ENCODE results near the gene PARN.

Gene PARN

GRCh38 chr16:14487579-14487978 lies 142.5 kb downstream of the PARN start:
- H3K36me3 ChIP-seq (ENCODE audit: control insufficient read depth in 2 of 2, insufficient read depth in 2 of 2, low read length in 2 of 2): no peaks in the 10 kb centered on the region
- no peaks in the 10 kb centered on the region for H3K9me3 ChIP-seq (ENCODE audit: control insufficient read depth in 2 of 2, low read length in 2 of 2)
- H3K27me3 ChIP-seq (ENCODE audit: control insufficient read depth in 1 of 2, insufficient read depth in 2 of 2, low read length in 2 of 2): no peaks in the 10 kb centered on the region
- peaks cover 13% of the 10 kb centered on the region for H3K4me1 ChIP-seq (ENCODE audit: control insufficient read depth, insufficient read depth, low read length)
- no peak overlapping the region for H3K9ac ChIP-seq (ENCODE audit: low read length in 2 of 2)
- H3K27ac ChIP-seq (ENCODE audit: low read length): no peak overlapping the region
- H3K4me3 ChIP-seq (ENCODE audit: low read length in 2 of 2): peak overlapping the region in 1 of 2 donors; percentile 68

- H3K4me3 ChIP-seq (ENCODE audit: low read length in 2 of 2): peak overlapping the region; percentile 68 to 74
These were observed 143.3 kb downstream of the PARN start for GRCh38 chr16:14486520-14487303.

GRCh38 chr16:14485811-14486519 lies 144.1 kb downstream of the PARN start:
- H3K9ac ChIP-seq (ENCODE audit: low read length in 2 of 2): peak overlapping the region in 1 of 2 donors; percentile 13
- H3K4me3 ChIP-seq (ENCODE audit: low read length in 2 of 2): peak overlapping the region in 1 of 2 donors; percentile 68
- no peaks in the 10 kb centered on the region for H3K27me3 ChIP-seq (ENCODE audit: control insufficient read depth in 1 of 2, insufficient read depth in 2 of 2, low read length in 2 of 2)
- peaks cover 0 to 6% of the 10 kb centered on the region in 2 donors for H3K36me3 ChIP-seq (ENCODE audit: control insufficient read depth in 2 of 2, insufficient read depth in 2 of 2, low read length in 2 of 2)
- peaks cover 13% of the 10 kb centered on the region for H3K4me1 ChIP-seq (ENCODE audit: control insufficient read depth, insufficient read depth, low read length)
- H3K27ac ChIP-seq (ENCODE audit: low read length): peak overlapping the region; percentile 62
- no peaks in the 10 kb centered on the region for H3K9me3 ChIP-seq (ENCODE audit: control insufficient read depth in 2 of 2, low read length in 2 of 2)

More at GRCh38 chr16:14486520-14487303, 143.3 kb downstream of the PARN start:
- Histone ChIP-seq H3K27me3 (ENCODE audit: control insufficient read depth in 1 of 2, insufficient read depth in 2 of 2, low read length in 2 of 2) (no peaks in the 10 kb centered on the region), H3K4me1 (ENCODE audit: control insufficient read depth, insufficient read depth, low read length) (peaks cover 13% of the 10 kb centered on the region), H3K9ac (ENCODE audit: low read length in 2 of 2) (peak overlapping the region; percentile 42 to 54), H3K36me3 (ENCODE audit: control insufficient read depth in 2 of 2, insufficient read depth in 2 of 2, low read length in 2 of 2) (peaks cover 0 to 4% of the 10 kb centered on the region in 2 donors), H3K27ac (ENCODE audit: low read length) (peak overlapping the region; percentile 62), H3K9me3 (ENCODE audit: control insufficient read depth in 2 of 2, low read length in 2 of 2) (no peaks in the 10 kb centered on the region)

GRCh38 chr16:14485121-14485551 lies 144.9 kb downstream of the PARN start:
- Histone ChIP-seq H3K4me1 (ENCODE audit: control insufficient read depth, insufficient read depth, low read length) (peaks cover 13% of the 10 kb centered on the region), H3K9ac (ENCODE audit: low read length in 2 of 2) (no peak overlapping the region), H3K36me3 (ENCODE audit: control insufficient read depth in 2 of 2, insufficient read depth in 2 of 2, low read length in 2 of 2) (peaks cover 0 to 6% of the 10 kb centered on the region in 2 donors), H3K9me3 (ENCODE audit: control insufficient read depth in 2 of 2, low read length in 2 of 2) (no peaks in the 10 kb centered on the region), H3K27ac (ENCODE audit: low read length) (no peak overlapping the region), H3K4me3 (ENCODE audit: low read length in 2 of 2) (no peak overlapping the region), H3K27me3 (ENCODE audit: control insufficient read depth in 1 of 2, insufficient read depth in 2 of 2, low read length in 2 of 2) (no peaks in the 10 kb centered on the region)

- Histone ChIP-seq H3K27me3 (ENCODE audit: control insufficient read depth in 1 of 2, insufficient read depth in 2 of 2, low read length in 2 of 2) (no peaks in the 10 kb centered on the region), H3K27ac (ENCODE audit: low read length) (no peak overlapping the region), H3K4me3 (ENCODE audit: low read length in 2 of 2) (no peak overlapping the region), H3K9me3 (ENCODE audit: control insufficient read depth in 2 of 2, low read length in 2 of 2) (no peaks in the 10 kb centered on the region), H3K36me3 (ENCODE audit: control insufficient read depth in 2 of 2, insufficient read depth in 2 of 2, low read length in 2 of 2) (peaks cover 0 to 6% of the 10 kb centered on the region in 2 donors), H3K4me1 (ENCODE audit: control insufficient read depth, insufficient read depth, low read length) (peaks cover 13% of the 10 kb centered on the region), H3K9ac (ENCODE audit: low read length in 2 of 2) (no peak overlapping the region)
These were observed 146.2 kb downstream of the PARN start for GRCh38 chr16:14483819-14484385.

- H3K27ac ChIP-seq (ENCODE audit: low read length): no peak overlapping the region
- no peak overlapping the region for H3K9ac ChIP-seq (ENCODE audit: low read length in 2 of 2)
- no peaks in the 10 kb centered on the region for H3K4me1 ChIP-seq (ENCODE audit: control insufficient read depth, insufficient read depth, low read length)
These were observed 153.9 kb downstream of the PARN start for GRCh38 chr16:14476183-14476582.

GRCh38 chr16:14475370-14476139 lies 154.5 kb downstream of the PARN start:
- Histone ChIP-seq H3K4me3 (ENCODE audit: low read length in 2 of 2) (no peak overlapping the region), H3K4me1 (ENCODE audit: control insufficient read depth, insufficient read depth, low read length) (no peaks in the 10 kb centered on the region), H3K9ac (ENCODE audit: low read length in 2 of 2) (no peak overlapping the region), H3K9me3 (ENCODE audit: control insufficient read depth in 2 of 2, low read length in 2 of 2) (no peaks in the 10 kb centered on the region), H3K27ac (ENCODE audit: low read length) (no peak overlapping the region), H3K36me3 (ENCODE audit: control insufficient read depth in 2 of 2, insufficient read depth in 2 of 2, low read length in 2 of 2) (no peaks in the 10 kb centered on the region), H3K27me3 (ENCODE audit: control insufficient read depth in 1 of 2, insufficient read depth in 2 of 2, low read length in 2 of 2) (no peaks in the 10 kb centered on the region)

More at GRCh38 chr16:14476183-14476582, 153.9 kb downstream of the PARN start:
- Histone ChIP-seq H3K9me3 (ENCODE audit: control insufficient read depth in 2 of 2, low read length in 2 of 2) (no peaks in the 10 kb centered on the region), H3K36me3 (ENCODE audit: control insufficient read depth in 2 of 2, insufficient read depth in 2 of 2, low read length in 2 of 2) (no peaks in the 10 kb centered on the region), H3K27me3 (ENCODE audit: control insufficient read depth in 1 of 2, insufficient read depth in 2 of 2, low read length in 2 of 2) (no peaks in the 10 kb centered on the region), H3K4me3 (ENCODE audit: low read length in 2 of 2) (no peak overlapping the region)

GRCh38 chr16:14473488-14473887 lies 156.6 kb downstream of the PARN start:
- Histone ChIP-seq H3K9me3 (ENCODE audit: control insufficient read depth in 2 of 2, low read length in 2 of 2) (no peaks in the 10 kb centered on the region), H3K27ac (ENCODE audit: low read length) (no peak overlapping the region), H3K36me3 (ENCODE audit: control insufficient read depth in 2 of 2, insufficient read depth in 2 of 2, low read length in 2 of 2) (no peaks in the 10 kb centered on the region), H3K4me3 (ENCODE audit: low read length in 2 of 2) (no peak overlapping the region), H3K9ac (ENCODE audit: low read length in 2 of 2) (no peak overlapping the region), H3K4me1 (ENCODE audit: control insufficient read depth, insufficient read depth, low read length) (no peaks in the 10 kb centered on the region), H3K27me3 (ENCODE audit: control insufficient read depth in 1 of 2, insufficient read depth in 2 of 2, low read length in 2 of 2) (no peaks in the 10 kb centered on the region)

GRCh38 chr16:14472357-14472756 lies 157.7 kb downstream of the PARN start:
- H3K27ac ChIP-seq (ENCODE audit: low read length): no peak overlapping the region
- no peaks in the 10 kb centered on the region for H3K9me3 ChIP-seq (ENCODE audit: control insufficient read depth in 2 of 2, low read length in 2 of 2)
- no peaks in the 10 kb centered on the region for H3K27me3 ChIP-seq (ENCODE audit: control insufficient read depth in 1 of 2, insufficient read depth in 2 of 2, low read length in 2 of 2)
- H3K36me3 ChIP-seq (ENCODE audit: control insufficient read depth in 2 of 2, insufficient read depth in 2 of 2, low read length in 2 of 2): no peaks in the 10 kb centered on the region
- H3K4me3 ChIP-seq (ENCODE audit: low read length in 2 of 2): no peak overlapping the region
- H3K4me1 ChIP-seq (ENCODE audit: control insufficient read depth, insufficient read depth, low read length): no peaks in the 10 kb centered on the region
- no peak overlapping the region for H3K9ac ChIP-seq (ENCODE audit: low read length in 2 of 2)

GRCh38 chr16:14470788-14471187 lies 159.3 kb downstream of the PARN start:
- Histone ChIP-seq H3K27ac (ENCODE audit: low read length) (no peak overlapping the region), H3K9me3 (ENCODE audit: control insufficient read depth in 2 of 2, low read length in 2 of 2) (no peaks in the 10 kb centered on the region), H3K4me1 (ENCODE audit: control insufficient read depth, insufficient read depth, low read length) (no peaks in the 10 kb centered on the region), H3K36me3 (ENCODE audit: control insufficient read depth in 2 of 2, insufficient read depth in 2 of 2, low read length in 2 of 2) (no peaks in the 10 kb centered on the region), H3K4me3 (ENCODE audit: low read length in 2 of 2) (no peak overlapping the region), H3K27me3 (ENCODE audit: control insufficient read depth in 1 of 2, insufficient read depth in 2 of 2, low read length in 2 of 2) (no peaks in the 10 kb centered on the region), H3K9ac (ENCODE audit: low read length in 2 of 2) (no peak overlapping the region)
